CD14-positive monocyte (primary cell): ENCODE data around the gene COL15A1. TPM values are rescaled to one million over a fixed set of nuclear protein-coding genes. Genes with fewer than 3 reads are reported as not detected.

Experiments used
- DNase-seq, 3 donors: peaks; one replicate each; pipeline ENCODE4 v3.0.0-alpha.2; 2011 to 2022
- H2AFZ ChIP-seq: 2 replicates; pipeline ENCODE4 v1.6.0; 2012; ENCODE audit warnings: mild to moderate bottlenecking, low read depth, low read length, inconsistent platforms; ENCODE audit not compliant: insufficient read depth, poor library complexity, severe bottlenecking
- H3K27ac ChIP-seq, 2 donors: 1 replicate in 1 of 2; 2 replicates in 1 of 2; pipeline ENCODE4 v1.5.1; 2012 to 2013; ENCODE audit warnings: low read length in 2 of 2, control low read depth in 1 of 2, inconsistent platforms in 1 of 2, low read depth in 1 of 2, mild to moderate bottlenecking in 1 of 2
- H3K27me3 ChIP-seq, 2 donors: one replicate each; pipeline versions ENCODE4 v1.6.0 to v1.6.1; 2011 to 2013; ENCODE audit warnings: low read length in 2 of 2; ENCODE audit not compliant: control insufficient read depth in 2 of 2, insufficient read depth in 2 of 2
- H3K36me3 ChIP-seq, 2 donors: replicated peaks in 1 of 2; 1 replicate in 1 of 2; 2 replicates in 1 of 2; pipeline versions ENCODE4 v1.5.1 to v1.6.1; 2012 to 2013; ENCODE audit warnings: low read length in 2 of 2, control low read depth in 1 of 2, inconsistent platforms in 1 of 2, mild to moderate bottlenecking in 1 of 2; ENCODE audit not compliant: insufficient read depth in 2 of 2, control insufficient read depth in 1 of 2
- H3K4me1 ChIP-seq, 2 donors: 1 replicate in 1 of 2; 2 replicates in 1 of 2; pipeline versions ENCODE4 v1.5.1 to v1.6.1; 2012 to 2013; ENCODE audit warnings: low read length in 2 of 2, control low read depth in 1 of 2, inconsistent platforms in 1 of 2, mild to moderate bottlenecking in 1 of 2, moderate library complexity in 1 of 2; ENCODE audit not compliant: insufficient read depth in 2 of 2, control insufficient read depth in 1 of 2
- H3K4me2 ChIP-seq: replicated peaks from 2 replicates; pipeline ENCODE3; 2012; ENCODE audit warnings: low read length, moderate library complexity, mild to moderate bottlenecking; ENCODE audit not compliant: poor library complexity, severe bottlenecking; ENCODE audit errors: extremely low read depth
- H3K4me3 ChIP-seq, 3 experiments: fragments of 200-600 bp in 1 of 3; sonication (generic) in 1 of 3; replicated peaks in 1 of 3; 1 replicate in 2 of 3; 2 replicates in 1 of 3; pipeline ENCODE4 v1.5.1; 2011 to 2013; ENCODE audit warnings: low read length in 3 of 3, mild to moderate bottlenecking in 3 of 3, control low read depth in 2 of 3, low read depth in 2 of 3, inconsistent platforms in 1 of 3, moderate library complexity in 1 of 3
- H3K79me2 ChIP-seq: 2 replicates; pipeline ENCODE4 v1.6.0; 2012; ENCODE audit warnings: mild to moderate bottlenecking, control low read depth, inconsistent platforms, low read length, moderate library complexity; ENCODE audit not compliant: insufficient read depth
- H3K9ac ChIP-seq: 2 replicates; pipeline ENCODE4 v1.6.0; 2017; ENCODE audit warnings: low read length, mild to moderate bottlenecking; ENCODE audit not compliant: insufficient read depth, poor library complexity, severe bottlenecking
- H3K9me3 ChIP-seq, 2 donors: replicated peaks in 1 of 2; 1 replicate in 1 of 2; 2 replicates in 1 of 2; pipeline versions ENCODE4 v1.5.1 to v1.6.1; 2012 to 2013; ENCODE audit warnings: low read length in 2 of 2, control low read depth in 1 of 2; ENCODE audit not compliant: control insufficient read depth in 1 of 2, insufficient read depth in 1 of 2
- H4K20me1 ChIP-seq: 2 replicates; pipeline ENCODE4 v1.6.0; 2012; ENCODE audit warnings: mild to moderate bottlenecking, low read length, control low read depth, moderate library complexity; ENCODE audit not compliant: insufficient read depth
- H3K27ac Mint-ChIP-seq, 7 donors: one replicate each; pipeline ENCODE4 v1.8.0; 2020; ENCODE audit warnings: mild to moderate bottlenecking in 7 of 7, mixed read lengths in 7 of 7, moderate library complexity in 6 of 7, inconsistent platforms in 2 of 7
- H3K27me3 Mint-ChIP-seq, 3 donors: one replicate each; pipeline ENCODE4 v1.8.0; 2021 to 2022; ENCODE audit warnings: low read depth in 3 of 3, mild to moderate bottlenecking in 3 of 3, mixed read lengths in 3 of 3, moderate library complexity in 3 of 3, inconsistent platforms in 1 of 3
- H3K36me3 Mint-ChIP-seq, 2 donors: one replicate each; pipeline ENCODE4 v1.8.0; 2020; ENCODE audit warnings: mixed read lengths in 2 of 2, inconsistent platforms in 1 of 2, mild to moderate bottlenecking in 1 of 2
- H3K4me1 Mint-ChIP-seq: one replicate; pipeline ENCODE4 v1.8.0; 2020; ENCODE audit warnings: mild to moderate bottlenecking, mixed read lengths
- H3K4me3 Mint-ChIP-seq, 2 donors: one replicate each; pipeline ENCODE4 v1.8.0; 2020; ENCODE audit warnings: mild to moderate bottlenecking in 2 of 2, mixed read lengths in 2 of 2, moderate library complexity in 1 of 2
- H3K9me3 Mint-ChIP-seq, 7 donors: one replicate each; pipeline ENCODE4 v1.8.0; 2020 to 2022; ENCODE audit warnings: mixed read lengths in 7 of 7, mild to moderate bottlenecking in 6 of 7, moderate library complexity in 6 of 7, inconsistent platforms in 2 of 7
- CTCF ChIP-seq: fragments of 200-600 bp; IDR thresholded peaks from one replicate; pipeline ENCODE4 v1.8.0; 2022; ENCODE audit warnings: antibody characterized with exemption, mild to moderate bottlenecking
- WGBS: methylation state at CpG from one replicate; pipeline ENCODE4 v1.1.5; 2013; ENCODE audit warnings: missing lambda C conversion rate; ENCODE audit not compliant: insufficient coverage; 5-methylcytosine and 5-hydroxymethylcytosine counted together
- intact Hi-C, 2 donors: fragments of 100-400 bp; cut with micrococcal nuclease; formaldehyde crosslinking; loops; one replicate each; pipeline versions ENCODE4 v1.15.0 to v1.15.1; 2023
- polyA plus RNA-seq, 3 donors: library from polyadenylated mRNA; depleted of rRNA in 1 of 3; unstranded in 2 of 3; stranded (reverse) in 1 of 3; fragments of 300-500 nt in 2 of 3; fragments of >200 nt in 1 of 3; fragmentation: Illumina TruSeq in 2 of 3; gene quantifications; 1 replicate in 2 of 3; 2 replicates in 1 of 3; pipeline ENCODE4 v1.2.3, GENCODE V29; 2012 to 2021

The COL15A1 gene
- polyA plus RNA-seq, 3 donors: 0.03 to 0.14 (median 0.11) TPM

DNA sequence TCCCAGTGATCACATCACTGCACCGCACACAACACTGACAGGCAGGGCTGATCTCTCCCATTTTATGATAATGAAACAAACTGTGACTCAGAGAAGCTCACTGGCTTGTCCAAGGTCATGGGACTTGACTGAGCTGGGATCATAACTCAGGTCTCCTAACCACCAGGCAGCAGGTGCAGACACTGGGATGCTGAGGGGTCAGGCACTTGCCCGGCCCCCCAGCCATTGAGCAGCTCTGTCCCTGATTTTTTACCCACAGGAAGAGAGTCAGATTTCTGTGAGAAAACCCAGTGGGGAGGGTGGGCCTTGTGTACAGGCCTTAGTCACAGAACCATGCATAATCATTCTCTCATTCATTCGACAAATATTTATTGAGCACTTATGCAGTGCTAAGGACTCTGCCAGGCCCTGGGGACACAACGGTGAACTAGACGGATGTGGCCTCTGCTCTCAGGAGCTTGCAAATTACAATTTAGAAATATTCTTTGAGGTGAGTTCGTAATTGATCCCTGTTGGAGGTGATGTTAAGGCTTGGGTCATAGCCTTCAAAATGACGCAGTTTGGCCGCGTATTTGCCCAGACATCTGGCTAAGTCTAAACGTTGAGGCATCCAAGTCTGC, 106.7 kb downstream of the COL15A1 start:
- Histone ChIP-seq H3K9me3 (no peaks in the 10 kb centered on the region), H4K20me1 (no peaks in the 10 kb centered on the region), H3K27me3 (peaks cover 63 to 70% of the 10 kb centered on the region in 2 donors), H3K27ac (no peak overlapping the region), H2AFZ (no peak overlapping the region), H3K4me2 (no peak overlapping the region), H3K4me1 (peaks cover 10 to 13% of the 10 kb centered on the region in 2 donors), H3K4me3 (no peak overlapping the region), H3K9ac (no peak overlapping the region), H3K36me3 (no peaks in the 10 kb centered on the region), H3K79me2 (no peaks in the 10 kb centered on the region)
- H3K27me3 Mint-ChIP-seq: peaks cover 73 to 86% (median 81%) of the 10 kb centered on the region in 3 donors
- intact Hi-C loops: loop anchor here (5.0 to 10.0 kb wide), 2 partner anchors 37 to 46 kb away; no protein-coding TSS in a partner anchor
- WGBS: 100% methylated on average over 7 of the region's 10 CpGs
- peak overlapping the region in 1 of 7 donors; percentile 27 for H3K27ac Mint-ChIP-seq
- peaks cover 4 to 19% of the 10 kb centered on the region in 2 donors for H3K36me3 Mint-ChIP-seq
- peaks cover 21% of the 10 kb centered on the region for H3K4me1 Mint-ChIP-seq
- H3K9me3 Mint-ChIP-seq: peaks cover 0 to 4% (median under 1%) of the 10 kb centered on the region in 7 donors
- H3K4me3 Mint-ChIP-seq: peak overlapping the region in 1 of 2 donors; percentile 28
- TF ChIP-seq CTCF: no peak
- DNase-seq: no peak

DNA sequence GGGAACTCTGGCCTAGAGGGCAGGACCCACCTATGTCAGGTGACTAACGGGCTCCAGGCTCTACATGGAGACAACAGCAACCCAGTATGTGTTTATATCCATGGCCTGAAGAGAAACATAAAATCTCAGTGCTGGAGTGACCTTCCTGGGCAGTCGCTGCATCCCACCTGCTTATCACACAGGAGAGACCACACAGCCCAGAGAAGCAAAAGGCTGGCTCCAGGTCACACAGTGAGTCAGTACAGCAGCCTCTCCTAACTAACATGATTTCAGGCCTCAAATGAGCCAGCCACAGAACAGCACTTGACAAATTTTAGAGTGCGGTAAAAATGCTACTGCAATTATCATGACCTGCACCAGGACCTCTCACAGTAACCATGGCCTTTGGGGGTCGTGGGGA, 107.2 kb downstream of the COL15A1 start:
- H3K27me3 ChIP-seq: peaks cover 62 to 69% of the 10 kb centered on the region in 2 donors
- H3K27me3 Mint-ChIP-seq: peaks cover 72 to 86% (median 81%) of the 10 kb centered on the region in 3 donors
- H3K4me3 Mint-ChIP-seq: no peak overlapping the region
- intact Hi-C loops: loop anchor here (5.0 to 10.0 kb wide), 2 partner anchors 36 to 46 kb away; no protein-coding TSS in a partner anchor
- DNase-seq: no peak
- no peak overlapping the region for H2AFZ ChIP-seq
- no peak overlapping the region for H3K4me3 ChIP-seq
- H3K36me3 ChIP-seq: no peaks in the 10 kb centered on the region
- H3K36me3 Mint-ChIP-seq: peaks cover 4 to 20% of the 10 kb centered on the region in 2 donors
- no peak overlapping the region for H3K27ac ChIP-seq
- H4K20me1 ChIP-seq: no peaks in the 10 kb centered on the region
- 100% methylated on average over 2 of the region's 4 CpGs for WGBS
- peaks cover 25% of the 10 kb centered on the region for H3K4me1 Mint-ChIP-seq
- H3K4me1 ChIP-seq: peaks cover 13 to 14% of the 10 kb centered on the region in 2 donors
- H3K79me2 ChIP-seq: no peaks in the 10 kb centered on the region
- H3K9ac ChIP-seq: no peak overlapping the region
- H3K9me3 Mint-ChIP-seq: no peaks in the 10 kb centered on the region
- no peak overlapping the region for H3K4me2 ChIP-seq
- no peaks in the 10 kb centered on the region for H3K9me3 ChIP-seq
- H3K27ac Mint-ChIP-seq: no peak overlapping the region
- TF ChIP-seq CTCF: no peak
